Stimulated activated CD8-positive, alpha-beta memory T cell treated with anti-CD3 and anti-CD28 coated beads, Interleukin-7, amount 100 ng/mL, for 1 hour (primary cell): Measurements from ENCODE around the gene PACSIN1.

ENCODE experiments used
- DNase-seq, 2 donors: peaks; one replicate each; pipeline ENCODE4 v3.0.0-alpha.2; 2020; ENCODE audit warnings: low read depth in 2 of 2

PACSIN1 gene

GRCh38 chr6:34527751-34528670 lies 62.1 kb downstream of the PACSIN1 start:
- no peak for DNase-seq

- no peak for DNase-seq
These were observed 63.3 kb downstream of the PACSIN1 start for GRCh38 chr6:34528996-34529664.

- no peak for DNase-seq
These were observed 63.9 kb downstream of the PACSIN1 start for GRCh38 chr6:34529665-34530327.

- no peak for DNase-seq
These were observed 65.0 kb downstream of the PACSIN1 start for GRCh38 chr6:34530753-34531365.

- no peak for DNase-seq
These were observed 65.8 kb downstream of the PACSIN1 start for GRCh38 chr6:34531580-34532201.

- DNase-seq: no peak
These were observed 66.4 kb downstream of the PACSIN1 start for GRCh38 chr6:34532230-34532629.

GRCh38 chr6:34534146-34534545 lies 68.3 kb downstream of the PACSIN1 start:
- no peak for DNase-seq

- no peak for DNase-seq
These were observed 68.8 kb downstream of the PACSIN1 start for GRCh38 chr6:34534656-34535055.

GRCh38 chr6:34535199-34535598 lies 69.3 kb downstream of the PACSIN1 start:
- no peak for DNase-seq

- DNase-seq: no peak
These were observed 69.8 kb downstream of the PACSIN1 start for GRCh38 chr6:34535646-34536045.

GRCh38 chr6:34536251-34536958 lies 70.5 kb downstream of the PACSIN1 start:
- DNase-seq: no peak

- no peak for DNase-seq
These were observed 71.3 kb downstream of the PACSIN1 start for GRCh38 chr6:34536959-34537848.

- DNase-seq: no peak
These were observed 72.2 kb downstream of the PACSIN1 start for GRCh38 chr6:34537922-34538550.

- DNase-seq: no peak
These were observed 72.7 kb downstream of the PACSIN1 start for GRCh38 chr6:34538581-34538980.

- DNase-seq: no peak
These were observed 73.3 kb downstream of the PACSIN1 start for GRCh38 chr6:34539181-34539580.

- DNase-seq: no peak
These were observed 74.3 kb downstream of the PACSIN1 start for GRCh38 chr6:34540222-34540621.

- no peak for DNase-seq
These were observed 75.0 kb downstream of the PACSIN1 start for GRCh38 chr6:34540841-34541240.

GRCh38 chr6:34543421-34543820 lies 77.5 kb downstream of the PACSIN1 start:
- no peak for DNase-seq

- no peak for DNase-seq
These were observed 78.3 kb downstream of the PACSIN1 start for GRCh38 chr6:34544052-34544604.
